HG03571 (cell line): ENCODE data around the gene AHNAK2.

Source experiments
- ATAC-seq: cut with Tn5 transposase; IDR thresholded peaks from one replicate; pipeline ENCODE4 v1.9.1; 2021; ENCODE audit not compliant: unreplicated experiment

Gene AHNAK2

GRCh38 chr14:104887623-104888488, 90.3 kb downstream of the AHNAK2 start:
- no peak for ATAC-seq
